ENCODE results near the gene CCDC127. TPM values are rescaled to one million over a fixed set of nuclear protein-coding genes. Genes with fewer than 3 reads are reported as not detected.
"Not testable (repeated sequence)": the region's sequence is repeated elsewhere in the genome, so short reads cannot be mapped to it uniquely, and the experiment has no call there.

Gene CCDC127
- total RNA-seq, 3 donors from 2014 or later: 4.7 to 7.8 (median 5.7) TPM

DNA sequence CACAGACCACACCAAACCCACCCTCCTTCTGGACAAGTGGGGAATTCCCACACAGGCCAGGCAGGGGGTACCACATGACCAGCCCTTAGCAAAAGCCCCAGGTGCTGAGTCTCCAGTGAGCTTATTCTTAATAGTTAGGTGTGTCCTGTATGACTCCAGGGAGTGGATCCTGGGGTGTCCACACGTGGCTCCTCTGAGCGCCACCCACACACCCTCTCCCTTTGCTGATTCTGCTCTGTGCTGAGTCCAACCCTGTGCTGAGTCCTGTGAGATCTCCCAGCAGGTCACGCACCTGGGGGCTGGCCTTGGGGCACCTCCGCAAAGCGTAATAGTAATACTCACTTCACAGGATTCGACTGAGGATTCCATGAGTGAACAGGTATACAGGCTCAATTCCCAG is 14.0 kb downstream of the CCDC127 start:
- no peak for DNase-seq
- H3K27me3 Mint-ChIP-seq (ENCODE audit: low read depth): no peaks in the 10 kb centered on the region
- no peaks in the 10 kb centered on the region for H3K9me3 Mint-ChIP-seq
- H3K4me3 Mint-ChIP-seq: no peak overlapping the region
- peaks cover 36% of the 10 kb centered on the region for H3K36me3 Mint-ChIP-seq (ENCODE audit: insufficient read depth)
- peaks cover 6% of the 10 kb centered on the region for H3K4me1 Mint-ChIP-seq (ENCODE audit: low read depth)
- ATAC-seq: no peak

DNA sequence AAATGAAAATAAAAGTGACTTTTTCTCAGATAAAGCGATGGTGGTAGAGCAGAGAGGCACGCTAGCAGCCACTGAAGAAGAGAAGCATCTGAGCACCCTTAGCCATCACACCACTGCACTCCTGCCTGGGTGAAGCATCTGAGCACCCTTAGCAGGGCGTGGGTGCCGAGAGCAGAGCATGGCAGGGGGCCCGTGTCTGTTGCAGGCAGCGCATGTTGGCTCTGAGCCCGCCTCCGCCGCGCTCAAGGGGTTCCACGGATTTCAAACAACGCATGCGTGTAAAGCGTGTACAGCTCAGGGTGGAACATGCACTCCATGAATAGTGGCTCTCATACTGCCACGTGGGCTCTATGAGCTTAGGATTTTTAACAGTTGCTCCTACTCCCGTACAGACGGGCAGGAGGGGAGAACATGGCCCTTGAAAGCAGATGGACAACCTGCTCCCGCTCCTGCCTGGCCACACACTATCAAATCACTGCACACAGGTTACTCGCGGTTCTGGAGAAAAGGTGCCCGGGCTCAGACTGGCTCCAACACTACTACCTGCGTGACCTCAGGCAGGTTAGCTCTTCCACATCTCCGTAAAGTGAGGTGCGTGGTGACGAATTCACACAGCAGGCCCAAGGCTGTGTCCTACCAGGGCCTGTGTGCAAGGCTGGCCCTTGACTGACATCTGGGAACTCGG is 14.6 kb downstream of the CCDC127 start:
- no peaks in the 10 kb centered on the region for H3K9me3 Mint-ChIP-seq
- H3K36me3 Mint-ChIP-seq (ENCODE audit: insufficient read depth): peaks cover 36% of the 10 kb centered on the region
- peaks cover 2% of the 10 kb centered on the region for H3K4me1 Mint-ChIP-seq (ENCODE audit: low read depth)
- no peak overlapping the region for H3K4me3 Mint-ChIP-seq
- H3K27me3 Mint-ChIP-seq (ENCODE audit: low read depth): no peaks in the 10 kb centered on the region
- ATAC-seq: no peak
- DNase-seq: no peak

DNA sequence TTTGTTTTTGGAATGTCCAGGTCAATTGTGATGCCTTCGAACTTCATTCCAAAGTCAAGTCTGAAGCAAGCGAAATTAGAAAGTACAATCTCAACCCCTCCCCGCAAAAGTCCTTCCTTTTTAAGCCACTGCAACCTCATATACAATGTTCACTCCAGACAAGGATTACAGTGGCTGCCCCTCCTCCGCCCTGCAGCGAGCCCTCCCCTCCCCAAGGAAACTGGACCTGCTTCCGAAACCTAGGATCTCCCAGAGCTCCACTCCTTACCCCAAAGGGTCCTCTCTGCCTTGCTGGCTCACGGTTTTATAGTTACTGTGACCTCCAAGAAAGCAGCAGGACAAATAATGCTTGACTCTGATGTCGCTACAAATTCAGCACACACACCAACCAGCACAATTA is 16.3 kb downstream of the CCDC127 start:
- Mint-ChIP-seq H3K4me3 (no peak overlapping the region), H3K9me3 (no peaks in the 10 kb centered on the region), H3K27me3 (ENCODE audit: low read depth) (no peaks in the 10 kb centered on the region), H3K36me3 (ENCODE audit: insufficient read depth) (peaks cover 22% of the 10 kb centered on the region), H3K4me1 (ENCODE audit: low read depth) (no peaks in the 10 kb centered on the region)
- DNase-seq: no peak
- ATAC-seq: no peak

DNA sequence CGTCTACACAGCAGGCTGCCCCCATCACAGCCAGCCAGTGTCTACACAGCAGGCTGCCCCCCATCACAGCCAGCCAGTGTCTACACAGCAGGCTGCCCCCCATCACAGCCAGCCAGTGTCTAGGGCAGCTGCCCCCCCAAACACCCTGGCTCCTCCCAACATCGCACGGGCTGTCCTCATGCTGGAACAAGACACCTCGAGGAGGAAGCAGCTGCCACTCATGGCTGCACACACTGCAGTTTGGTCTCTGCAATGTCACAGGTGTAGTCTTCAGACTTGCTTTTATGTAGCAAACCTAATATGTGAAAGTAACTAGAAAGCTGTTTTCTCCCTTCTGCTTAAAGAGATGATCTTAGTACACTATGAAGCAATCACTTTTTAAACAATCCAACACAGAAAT is 17.0 kb downstream of the CCDC127 start:
- Mint-ChIP-seq H3K4me1 (ENCODE audit: low read depth) (no peaks in the 10 kb centered on the region), H3K4me3 (no peak overlapping the region), H3K9me3 (no peaks in the 10 kb centered on the region), H3K36me3 (ENCODE audit: insufficient read depth) (peaks cover 22% of the 10 kb centered on the region), H3K27me3 (ENCODE audit: low read depth) (no peaks in the 10 kb centered on the region)
- ATAC-seq (no peak), DNase-seq (no peak)

DNA sequence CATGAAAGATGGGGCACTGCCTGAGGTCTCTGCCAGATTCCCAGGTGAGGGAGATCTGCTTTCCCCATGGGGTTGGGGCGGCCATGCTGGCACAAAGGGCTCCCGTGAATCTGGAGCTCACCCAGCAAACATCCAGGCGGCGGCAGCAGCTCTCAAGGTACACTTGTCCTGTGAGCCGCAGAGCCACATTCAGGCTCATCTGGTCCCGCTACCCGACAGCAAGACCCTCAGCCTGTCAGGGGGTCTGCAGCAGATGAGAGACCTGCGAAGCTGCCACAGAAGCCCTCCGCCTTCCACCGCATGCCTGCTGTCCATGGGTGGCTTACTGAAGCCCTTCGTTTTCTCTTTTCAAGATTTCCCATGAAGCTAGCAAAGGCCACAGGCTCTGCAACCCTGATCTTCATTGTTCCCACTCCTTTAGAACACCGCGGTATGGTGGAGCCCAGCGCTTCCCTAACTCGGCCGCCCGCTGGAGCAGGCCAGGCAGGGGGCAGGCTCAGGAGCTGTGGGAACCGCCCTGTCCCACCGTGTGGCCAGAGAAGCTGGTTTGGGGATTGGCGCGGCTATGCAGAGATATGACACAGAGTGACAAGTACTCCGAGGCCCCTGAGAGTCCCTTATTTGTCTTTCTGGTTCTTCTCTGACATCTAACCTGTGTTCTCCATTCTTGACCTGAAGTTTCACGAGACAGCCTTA is 17.9 kb downstream of the CCDC127 start:
- no peak for ATAC-seq
- no peak for DNase-seq
- Mint-ChIP-seq H3K4me3 (no peak overlapping the region), H3K27me3 (ENCODE audit: low read depth) (no peaks in the 10 kb centered on the region), H3K36me3 (ENCODE audit: insufficient read depth) (peaks cover 15% of the 10 kb centered on the region), H3K4me1 (ENCODE audit: low read depth) (no peaks in the 10 kb centered on the region), H3K9me3 (no peaks in the 10 kb centered on the region)

DNA sequence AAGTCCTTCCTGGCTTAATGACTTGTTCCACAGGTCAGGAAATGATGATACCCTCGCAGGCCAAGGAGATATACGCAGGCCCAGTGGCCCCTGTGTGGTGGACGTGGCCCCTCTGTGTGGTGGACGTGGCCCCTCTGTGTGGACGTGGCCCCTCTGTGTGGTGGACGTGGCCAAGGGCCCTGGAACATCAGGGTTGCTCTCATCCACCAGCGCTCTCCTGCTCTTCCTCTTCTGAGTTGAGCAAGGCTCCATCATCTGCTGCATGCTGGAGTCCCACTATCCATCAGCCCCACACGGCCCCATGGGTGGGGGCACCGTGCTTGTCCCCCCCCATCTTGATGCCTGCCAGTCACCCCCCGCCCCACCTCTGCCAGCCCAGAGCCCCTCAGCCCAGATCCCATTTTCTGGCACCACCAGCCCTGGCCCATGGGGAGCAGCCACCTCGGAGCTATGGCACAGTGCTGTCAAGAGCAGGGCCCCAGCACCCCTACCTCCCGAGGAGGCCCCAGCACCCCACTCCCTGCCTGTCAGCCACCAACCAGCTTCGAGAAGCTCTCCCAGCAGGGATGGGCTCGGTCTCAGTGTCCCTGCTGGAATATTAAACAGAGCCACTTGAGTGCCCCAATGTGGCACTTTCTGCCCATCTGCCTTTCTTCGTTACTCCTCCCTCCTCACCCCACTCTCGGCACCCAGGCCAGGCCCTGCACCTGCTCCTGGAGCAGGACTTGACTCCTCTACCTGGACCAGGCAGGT is 18.6 kb downstream of the CCDC127 start:
- ATAC-seq (no peak), DNase-seq (no peak)
- Mint-ChIP-seq H3K4me3 (no peak overlapping the region), H3K27me3 (ENCODE audit: low read depth) (no peaks in the 10 kb centered on the region), H3K4me1 (ENCODE audit: low read depth) (no peaks in the 10 kb centered on the region), H3K36me3 (ENCODE audit: insufficient read depth) (peaks cover 8% of the 10 kb centered on the region), H3K9me3 (no peaks in the 10 kb centered on the region)

DNA sequence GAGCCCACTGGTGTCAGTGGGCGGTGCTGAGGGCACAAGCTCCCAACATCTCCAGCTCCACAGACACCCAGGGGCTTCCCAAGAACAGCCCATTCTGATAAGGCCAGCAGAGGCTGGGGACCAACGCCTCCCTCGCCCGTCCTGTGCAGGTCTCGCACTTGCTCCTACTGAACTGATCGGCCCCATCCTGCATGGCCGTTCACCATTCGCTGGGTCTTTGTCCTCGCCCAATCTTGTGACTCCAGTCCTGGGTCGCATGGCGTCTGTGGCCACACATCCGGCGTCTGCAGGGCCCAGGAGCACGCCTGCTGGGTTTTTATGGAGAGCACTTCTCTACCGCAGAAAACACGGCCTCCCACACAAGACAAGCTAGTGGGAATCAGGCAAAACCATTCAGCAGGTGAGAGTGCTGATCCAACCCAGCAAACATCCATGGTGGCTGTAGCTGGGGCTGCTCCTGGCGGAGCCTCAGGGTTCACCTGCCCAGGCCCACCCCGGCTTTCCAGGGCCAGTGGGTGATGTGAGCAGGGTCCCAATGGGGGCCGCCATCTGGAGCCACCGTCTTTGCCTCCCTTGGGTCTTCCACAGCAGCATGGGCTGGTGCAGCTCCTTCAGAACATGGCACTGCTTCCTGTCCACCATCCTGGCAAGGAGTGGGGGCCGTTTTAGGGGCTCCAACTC is 19.3 kb downstream of the CCDC127 start:
- ATAC-seq (no peak), DNase-seq (no peak)
- no peaks in the 10 kb centered on the region for H3K27me3 Mint-ChIP-seq (ENCODE audit: low read depth)
- no peaks in the 10 kb centered on the region for H3K4me1 Mint-ChIP-seq (ENCODE audit: low read depth)
- H3K36me3 Mint-ChIP-seq (ENCODE audit: insufficient read depth): peaks cover 5% of the 10 kb centered on the region
- H3K4me3 Mint-ChIP-seq: no peak overlapping the region
- H3K9me3 Mint-ChIP-seq: no peaks in the 10 kb centered on the region

DNA sequence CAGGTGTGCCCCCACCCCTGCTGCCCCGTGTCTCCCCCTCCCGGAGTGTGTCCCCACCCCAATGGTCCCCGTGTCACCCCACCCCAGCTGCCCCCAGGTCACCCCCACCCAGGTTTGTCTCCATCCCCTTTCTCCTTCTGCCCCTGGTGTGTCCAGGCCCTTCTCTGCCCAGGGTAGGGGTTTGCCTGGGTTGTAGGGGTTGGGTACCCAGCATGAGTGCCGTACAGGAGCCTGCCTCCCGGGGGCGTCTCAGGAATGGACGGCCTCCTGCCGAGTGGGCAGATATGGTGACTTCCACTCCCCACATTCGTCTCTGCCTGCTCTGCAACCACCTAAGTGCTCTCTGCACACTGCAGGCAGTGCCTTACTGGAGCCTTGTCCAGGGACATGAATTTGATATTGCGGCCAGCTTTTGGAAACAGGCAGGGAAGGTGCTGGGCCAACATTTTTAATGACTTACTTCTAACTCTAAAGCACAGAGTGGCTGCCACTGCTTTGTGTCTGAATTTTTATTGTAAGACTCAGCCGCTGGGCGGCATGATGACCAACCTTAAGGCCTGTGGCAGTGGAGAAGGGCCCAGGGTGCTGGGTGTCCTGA is 20.0 kb downstream of the CCDC127 start:
- H3K4me3 Mint-ChIP-seq: no peak overlapping the region
- DNase-seq: no peak
- H3K36me3 Mint-ChIP-seq (ENCODE audit: insufficient read depth): peaks cover 5% of the 10 kb centered on the region
- ATAC-seq: no peak
- H3K4me1 Mint-ChIP-seq (ENCODE audit: low read depth): no peaks in the 10 kb centered on the region
- no peaks in the 10 kb centered on the region for H3K9me3 Mint-ChIP-seq
- H3K27me3 Mint-ChIP-seq (ENCODE audit: low read depth): no peaks in the 10 kb centered on the region

DNA sequence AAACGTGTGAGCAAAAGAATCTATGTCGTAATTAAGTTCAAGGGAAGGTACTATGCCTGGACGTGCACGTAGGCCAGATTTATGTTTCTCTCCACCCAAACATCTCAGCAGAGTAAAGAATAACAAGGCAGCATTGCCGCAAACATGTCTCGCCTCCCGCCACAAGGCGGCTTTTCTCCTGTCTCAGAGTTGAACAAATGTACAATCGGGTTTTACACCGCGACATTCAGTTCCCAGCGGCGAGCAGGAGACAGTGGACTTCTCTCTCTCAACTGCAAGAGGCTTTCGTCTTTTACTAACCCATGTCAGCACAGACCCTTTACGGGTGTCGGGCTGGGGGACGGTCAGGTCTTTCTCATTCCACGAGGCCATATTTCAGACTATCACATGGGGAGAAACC is 20.9 kb downstream of the CCDC127 start:
- H3K36me3 Mint-ChIP-seq (ENCODE audit: insufficient read depth); DNase-seq; H3K4me1 Mint-ChIP-seq (ENCODE audit: low read depth); H3K27me3 Mint-ChIP-seq (ENCODE audit: low read depth); ATAC-seq; H3K4me3 Mint-ChIP-seq; H3K9me3 Mint-ChIP-seq: not testable (repeated sequence)

DNA sequence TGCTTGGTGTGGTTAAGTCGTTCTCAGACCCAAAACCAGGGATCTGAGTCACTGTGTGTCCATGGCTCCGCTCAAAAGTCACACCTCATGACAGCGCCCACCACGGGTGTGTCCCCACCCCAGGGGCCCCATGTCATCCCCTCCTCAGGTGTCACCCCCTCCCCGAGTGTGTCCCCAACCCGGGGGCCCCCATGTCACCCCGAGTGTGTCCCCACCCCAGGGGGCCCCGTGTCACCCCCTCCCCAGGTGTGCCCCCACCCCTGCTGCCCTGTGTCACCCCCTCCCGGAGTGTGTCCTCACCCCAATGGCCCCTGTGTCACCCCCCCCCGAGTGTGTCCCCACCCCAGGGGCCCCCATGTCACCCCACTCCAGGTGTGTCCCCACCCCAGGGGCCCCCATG is 21.6 kb downstream of the CCDC127 start:
- ATAC-seq: no peak
- Mint-ChIP-seq H3K27me3 (ENCODE audit: low read depth) (peaks cover 7% of the 10 kb centered on the region), H3K9me3 (no peaks in the 10 kb centered on the region), H3K4me3 (no peak overlapping the region), H3K36me3 (ENCODE audit: insufficient read depth) (peaks cover 2% of the 10 kb centered on the region), H3K4me1 (ENCODE audit: low read depth) (no peaks in the 10 kb centered on the region)
- DNase-seq: no peak

DNA sequence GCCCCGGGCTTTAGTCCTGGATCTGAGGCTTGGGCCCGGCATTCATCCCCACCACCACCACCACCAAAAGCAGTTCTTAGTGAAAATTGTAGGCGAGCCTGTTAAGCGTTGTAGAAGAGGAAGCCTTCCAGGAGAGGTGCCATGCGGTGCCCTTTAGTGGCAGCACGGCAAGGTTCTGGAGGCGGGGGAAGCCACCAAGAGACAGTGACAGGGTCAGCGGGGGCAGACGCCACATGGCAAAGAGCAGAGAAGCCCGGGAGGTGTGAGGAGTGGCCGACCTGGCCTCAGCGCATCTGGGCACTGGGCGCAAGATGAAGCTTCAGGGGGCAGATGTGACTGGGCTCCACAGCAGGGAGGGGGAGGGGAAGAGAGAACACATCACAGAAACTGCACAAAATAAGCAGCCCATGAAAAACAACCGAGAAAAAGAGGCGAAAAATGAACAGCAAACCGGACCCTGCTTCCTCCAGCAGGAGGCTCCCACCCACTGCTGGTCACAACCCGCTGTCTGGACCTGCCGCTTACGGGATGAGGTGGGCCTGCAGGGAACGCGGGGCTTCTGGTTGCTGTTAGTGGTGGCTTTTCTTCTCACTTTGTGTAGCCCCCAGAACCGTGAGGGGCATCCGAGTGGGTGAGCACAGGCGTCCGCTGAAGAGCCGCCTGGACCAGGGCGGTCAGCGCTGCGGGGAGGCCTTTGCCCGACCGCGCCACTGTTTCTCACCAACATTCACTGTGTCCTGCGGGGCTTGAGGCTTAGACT is 22.4 kb downstream of the CCDC127 start:
- peaks cover 9% of the 10 kb centered on the region for H3K27me3 Mint-ChIP-seq (ENCODE audit: low read depth)
- no peak overlapping the region for H3K4me3 Mint-ChIP-seq
- H3K4me1 Mint-ChIP-seq (ENCODE audit: low read depth): no peaks in the 10 kb centered on the region
- no peaks in the 10 kb centered on the region for H3K36me3 Mint-ChIP-seq (ENCODE audit: insufficient read depth)
- no peak for DNase-seq
- ATAC-seq: no peak
- H3K9me3 Mint-ChIP-seq: no peaks in the 10 kb centered on the region

DNA sequence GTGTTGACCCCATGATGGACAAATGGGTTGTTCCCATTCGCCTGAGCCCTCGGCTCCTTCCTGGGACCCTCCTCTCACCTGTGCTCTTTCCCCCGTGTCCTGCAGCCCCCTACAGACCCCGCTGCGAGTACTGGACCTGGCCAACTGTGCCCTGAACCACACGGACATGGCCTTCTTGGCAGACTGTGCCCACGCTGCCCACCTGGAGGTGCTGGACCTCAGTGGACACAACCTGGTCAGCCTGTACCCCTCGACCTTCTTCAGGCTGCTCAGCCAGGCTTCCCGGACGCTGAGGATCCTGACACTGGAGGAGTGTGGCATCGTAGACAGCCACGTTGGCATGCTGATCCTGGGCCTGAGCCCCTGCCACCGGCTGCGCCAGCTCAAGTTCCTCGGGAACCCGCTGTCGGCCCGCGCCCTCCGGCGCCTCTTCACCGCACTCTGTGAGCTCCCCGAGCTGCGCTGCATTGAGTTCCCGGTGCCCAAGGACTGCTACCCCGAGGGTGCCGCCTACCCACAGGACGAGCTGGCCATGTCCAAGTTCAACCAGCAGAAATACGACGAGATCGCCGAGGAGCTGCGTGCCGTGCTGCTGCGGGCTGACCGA is 23.2 kb downstream of the CCDC127 start:
- no peaks in the 10 kb centered on the region for H3K9me3 Mint-ChIP-seq
- DNase-seq: no peak
- no peak overlapping the region for H3K4me3 Mint-ChIP-seq
- no peaks in the 10 kb centered on the region for H3K36me3 Mint-ChIP-seq (ENCODE audit: insufficient read depth)
- no peaks in the 10 kb centered on the region for H3K4me1 Mint-ChIP-seq (ENCODE audit: low read depth)
- peaks cover 14% of the 10 kb centered on the region for H3K27me3 Mint-ChIP-seq (ENCODE audit: low read depth)
- no peak for ATAC-seq

DNA sequence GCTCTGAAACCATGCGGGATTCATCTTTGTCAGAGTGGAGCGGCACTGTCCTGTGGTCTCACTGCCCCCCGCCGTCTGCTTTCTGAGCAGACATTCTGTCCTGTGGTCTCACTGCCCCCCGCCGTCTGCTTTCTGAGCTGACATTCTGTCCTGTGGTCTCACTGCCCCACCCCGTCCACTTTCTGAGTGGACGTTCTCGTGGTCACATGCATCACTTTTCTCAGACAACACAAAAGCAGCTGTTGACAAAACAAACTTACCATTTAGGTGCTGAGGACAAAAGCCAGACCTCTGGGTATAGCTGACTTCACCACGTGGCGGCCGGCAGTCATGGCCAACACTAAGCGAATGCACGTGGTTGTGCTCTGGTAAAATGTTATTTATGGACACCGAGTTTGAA is 23.9 kb downstream of the CCDC127 start:
- ATAC-seq: no peak

More for the DNA sequence above, 23.9 kb downstream of the CCDC127 start:
- Mint-ChIP-seq H3K27me3 (ENCODE audit: low read depth) (peaks cover 14% of the 10 kb centered on the region), H3K4me3 (no peak overlapping the region), H3K9me3 (no peaks in the 10 kb centered on the region), H3K4me1 (ENCODE audit: low read depth) (no peaks in the 10 kb centered on the region), H3K36me3 (ENCODE audit: insufficient read depth) (no peaks in the 10 kb centered on the region)
- DNase-seq: no peak
